IMR-90 (cell line): ENCODE data around the gene ADGRV1. TPM values are rescaled to one million over a fixed set of nuclear protein-coding genes. Genes with fewer than 3 reads are reported as not detected.

ENCODE experiments used
- ATAC-seq: fragments of 200-7000 bp; cut with Tn5 transposase; 2 replicates; pipeline ENCODE4 v1.9.1; 2020; ENCODE audit warnings: low read depth, mild to moderate bottlenecking, moderate library complexity
- BruUV-seq: library from RNA; stranded (reverse); fragments of 400-500 nt; replicated peaks from 2 replicates; lab custom pipeline; 2021; lab: Mats Ljungman, UMichigan
- CTCF ChIA-PET: fragments of 300-600 bp; formaldehyde crosslinking; extraction: SDS; loops from one replicate; lab custom pipeline; 2021; ENCODE audit warnings: antibody characterized with exemption; lab: Yijun Ruan, JAX
- POLR2A ChIA-PET: fragments of 300-600 bp; sonication (Branson Sonifier 250); formaldehyde crosslinking; loops from one replicate; lab custom pipeline; 2022; ENCODE audit warnings: antibody characterized with exemption; ENCODE audit not compliant: unreplicated experiment; lab: Charles Lee
- DNase-seq: peaks from one replicate; pipeline ENCODE4 v3.0.0; 2013
- H2AFZ ChIP-seq: replicated peaks from 2 replicates; pipeline ENCODE3; 2013; ENCODE audit warnings: low read length, mild to moderate bottlenecking; ENCODE audit not compliant: poor library complexity
- H2AK5ac ChIP-seq: 2 replicates; pipeline ENCODE4 v1.6.1; 2013; ENCODE audit warnings: low read depth, low read length, inconsistent platforms
- H2AK9ac ChIP-seq: replicated peaks from 2 replicates; pipeline ENCODE3; 2013; ENCODE audit warnings: mild to moderate bottlenecking, low read depth, low read length, moderate library complexity; ENCODE audit not compliant: poor library complexity
- H2BK120ac ChIP-seq: 2 replicates; pipeline ENCODE4 v1.6.1; 2013; ENCODE audit warnings: low read depth, low read length, inconsistent platforms
- H2BK15ac ChIP-seq: 3 replicates; pipeline ENCODE4 v1.6.1; 2013; ENCODE audit warnings: low read depth, low read length, inconsistent platforms
- H2BK20ac ChIP-seq: 2 replicates; pipeline ENCODE4 v1.6.1; 2013; ENCODE audit warnings: low read depth, mild to moderate bottlenecking, inconsistent platforms, low read length, moderate library complexity
- H2BK5ac ChIP-seq: 2 replicates; pipeline ENCODE4 v1.6.1; 2013; ENCODE audit warnings: mild to moderate bottlenecking, low read depth, low read length, inconsistent platforms; ENCODE audit not compliant: poor library complexity, severe bottlenecking
- H3K14ac ChIP-seq: replicated peaks from 2 replicates; pipeline ENCODE4 v1.6.1; 2013; ENCODE audit warnings: low read depth, low read length, inconsistent platforms
- H3K18ac ChIP-seq: 2 replicates; pipeline ENCODE4 v1.6.1; 2013; ENCODE audit warnings: low read depth, low read length, control low read depth
- H3K23ac ChIP-seq: 2 replicates; pipeline ENCODE4 v1.6.1; 2013; ENCODE audit warnings: low read depth, low read length, inconsistent platforms
- H3K27ac ChIP-seq: 2 replicates; pipeline ENCODE4 v1.5.1; 2013; ENCODE audit warnings: mild to moderate bottlenecking, control low read depth, low read length; ENCODE audit not compliant: insufficient read depth
- H3K27me3 ChIP-seq: 2 replicates; pipeline ENCODE4 v1.6.1; 2013; ENCODE audit warnings: low read length; ENCODE audit not compliant: control insufficient read depth, insufficient read depth
- H3K36me3 ChIP-seq: 2 replicates; pipeline ENCODE4 v1.6.1; 2013; ENCODE audit warnings: low read length, mixed read lengths; ENCODE audit not compliant: control insufficient read depth, insufficient read depth
- H3K4ac ChIP-seq: 2 replicates; pipeline ENCODE4 v1.6.1; 2013; ENCODE audit warnings: low read depth, low read length, inconsistent platforms
- H3K4me1 ChIP-seq: 2 replicates; pipeline ENCODE4 v1.6.1; 2013; ENCODE audit warnings: low read length, mixed read lengths; ENCODE audit not compliant: control insufficient read depth, insufficient read depth
- H3K4me2 ChIP-seq: 2 replicates; pipeline ENCODE4 v1.6.1; 2013; ENCODE audit warnings: low read depth, mild to moderate bottlenecking, control low read depth, low read length, moderate library complexity
- H3K4me3 ChIP-seq: 2 replicates; pipeline ENCODE4 v1.5.1; 2013; ENCODE audit warnings: low read depth, mild to moderate bottlenecking, control low read depth, low read length, moderate library complexity; ENCODE audit not compliant: insufficient read depth
- H3K56ac ChIP-seq: 2 replicates; pipeline ENCODE4 v1.6.1; 2013; ENCODE audit warnings: low read length, inconsistent platforms; ENCODE audit not compliant: insufficient read depth; ENCODE audit errors: extremely low read depth
- H3K79me1 ChIP-seq, 2 experiments: 2 replicates each; pipeline ENCODE4 v1.6.1; 2013; ENCODE audit warnings: low read length in 2 of 2, inconsistent platforms in 1 of 2, low read depth in 1 of 2
- H3K9ac ChIP-seq: 2 replicates; pipeline ENCODE4 v1.6.1; 2013; ENCODE audit warnings: low read depth, low read length, control low read depth
- H3K9me1 ChIP-seq: 2 replicates; pipeline ENCODE4 v1.6.1; 2013; ENCODE audit warnings: low read length, inconsistent platforms; ENCODE audit not compliant: insufficient read depth
- H3K9me3 ChIP-seq: 2 replicates; pipeline ENCODE4 v1.6.1; 2013; ENCODE audit warnings: low read length; ENCODE audit not compliant: control insufficient read depth, insufficient read depth
- H4K20me1 ChIP-seq: 2 replicates; pipeline ENCODE4 v1.6.1; 2013; ENCODE audit warnings: low read length, inconsistent platforms; ENCODE audit not compliant: insufficient read depth
- H4K5ac ChIP-seq: 2 replicates; pipeline ENCODE4 v1.6.1; 2013; ENCODE audit warnings: mild to moderate bottlenecking, low read depth, low read length, control low read depth
- H4K8ac ChIP-seq, 2 experiments: 2 replicates each; pipeline ENCODE4 v1.6.1; 2013; ENCODE audit warnings: low read depth in 2 of 2, low read length in 2 of 2, control low read depth in 1 of 2, inconsistent platforms in 1 of 2
- H4K91ac ChIP-seq: 2 replicates; pipeline ENCODE4 v1.6.1; 2013; ENCODE audit warnings: low read depth, low read length, inconsistent platforms; ENCODE audit not compliant: insufficient read depth
- BHLHE40 ChIP-seq: fragments of 150-350 bp; IDR thresholded peaks from 2 replicates; pipeline ENCODE4 v1.6.1; 2016; ENCODE audit warnings: mild to moderate bottlenecking, low read depth, low read length
- MAFK ChIP-seq: IDR thresholded peaks from 2 replicates; pipeline ENCODE4 v1.6.1; 2012; ENCODE audit warnings: low read depth, low read length, improper control_type of control experiment
- NFE2L2 ChIP-seq: fragments of 150-350 bp; IDR thresholded peaks from 2 replicates; pipeline ENCODE4 v1.6.1; 2016; ENCODE audit warnings: low read depth, mild to moderate bottlenecking, low read length
- USF2 ChIP-seq: fragments of 150-350 bp; IDR thresholded peaks from 2 replicates; pipeline ENCODE4 v1.6.1; 2017; ENCODE audit warnings: mild to moderate bottlenecking, antibody characterized with exemption, low read length, low read depth
- WGBS, 2 experiments: methylation state at CpG; one replicate each; pipeline versions ENCODE4 v1.1.5 to v1.1.7; 2013; ENCODE audit warnings: missing lambda C conversion rate in 2 of 2; ENCODE audit not compliant: insufficient read length in 1 of 2; ENCODE audit errors: extremely low coverage in 2 of 2; 5-methylcytosine and 5-hydroxymethylcytosine counted together
- dilution Hi-C: fragments of 300-500 bp; cut with HindIII; formaldehyde crosslinking; loops from one replicate; pipeline ENCODE4 v1.14.3; 2018; ENCODE audit warnings: low sequenced_read_pairs; ENCODE audit not compliant: unreplicated experiment
- in situ Hi-C: fragments of 300-500 bp; cut with MboI; formaldehyde crosslinking; loops from 3 replicates; pipeline ENCODE4 v1.14.3; 2019; ENCODE audit warnings: low sequenced_read_pairs, inconsistent platforms, mixed read lengths
- intact Hi-C: fragments of 100-400 bp; cut with micrococcal nuclease; formaldehyde crosslinking; loops from 2 replicates; pipeline ENCODE4 v1.10.0; 2022
- polyA plus RNA-seq, 3 experiments: library from polyadenylated mRNA; depleted of rRNA; stranded (reverse); fragments of >200 nt; gene quantifications; 2 replicates each; pipeline ENCODE4 v1.2.3, GENCODE V29; 2012; ENCODE audit warnings: low replicate concordance in 1 of 3
- total RNA-seq: library from RNA; depleted of rRNA; stranded (reverse); fragments of >200 nt; gene quantifications from 2 replicates; pipeline ENCODE4 v1.2.3, GENCODE V29; 2012

Gene ADGRV1
- total and polyA plus RNA-seq, 2 of the 4 experiments (the other 2 are of a cell fraction), result under 0.01 TPM; not detected in 1

- intact Hi-C loops, result no loop called here
- Histone ChIP-seq H2BK20ac (no peak overlapping the region), H3K9ac (no peak overlapping the region), H3K56ac (no peak overlapping the region), H3K4me1 (no peaks in the 10 kb centered on the region; the same call in 1 of the 2 replicates), H3K36me3 (no peaks in the 10 kb centered on the region), H3K4me3 (no peak overlapping the region), H3K23ac (no peak overlapping the region), H3K14ac (no peak overlapping the region), H2AK5ac (no peak overlapping the region), H3K4me2 (no peak overlapping the region), H2BK5ac (no peak overlapping the region), H4K8ac (no peak overlapping the region), H4K91ac (no peak overlapping the region), H2AFZ (no peak overlapping the region), H4K5ac (no peak overlapping the region), H4K20me1 (no peaks in the 10 kb centered on the region), H3K9me1 (no peaks in the 10 kb centered on the region), H3K4ac (no peak overlapping the region), H3K18ac (no peak overlapping the region), H2BK120ac (no peak overlapping the region), H3K9me3 (no peaks in the 10 kb centered on the region), H2BK15ac (no peak overlapping the region), H3K79me1 (no peaks in the 10 kb centered on the region), H2AK9ac (no peak overlapping the region), H3K27me3 (peaks cover 2% of the 10 kb centered on the region; the same call in 1 of the 2 replicates), H3K27ac (no peak overlapping the region)
- in situ Hi-C loops, result no loop called here
- WGBS, 2 experiments, result no CpG with 5 or more reads among the region's 3 CpGs
- dilution Hi-C loops, result loop anchor here (25.0 kb wide), 1 partner anchor 541 kb away; no protein-coding TSS in a partner anchor
- CTCF ChIA-PET, result no interaction called here
- no TSS peak for BruUV-seq
- TF ChIP-seq USF2 (no peak), MAFK (no peak), NFE2L2 (no peak), BHLHE40 (no peak)
- DNase-seq (no peak), ATAC-seq (no peak)
- POLR2A ChIA-PET, result no interaction called here
Measured at GRCh38 chr5:90871391-90871991, 312.9 kb downstream of the ADGRV1 start.
